ENCODE results near the gene CREB5. TPM values are rescaled to one million over a fixed set of nuclear protein-coding genes. Genes with fewer than 3 reads are reported as not detected.
"Not testable (repeated sequence)": the region's sequence is repeated elsewhere in the genome, so short reads cannot be mapped to it uniquely, and the experiment has no call there.

The CREB5 gene
- polyA plus RNA-seq, 3 donors = 1.3 to 33.2 (median 26.7) TPM

- 81 to 89% (median 88%) methylated on average over 6 of the region's 6 CpGs for WGBS, 3 donors
- H3K27ac ChIP-seq (ENCODE audit: low read depth, low read length) = no peak overlapping the region
These were observed 169.0 kb downstream of the CREB5 start for GRCh38 chr7:28581351-28581750.

- no peak overlapping the region for H3K27ac ChIP-seq (ENCODE audit: low read depth, low read length)
- WGBS, 3 donors = 82 to 89% (median 86%) methylated on average over 4 of the region's 4 CpGs
These were observed 169.9 kb downstream of the CREB5 start for GRCh38 chr7:28582226-28582625.

- 83 to 89% (median 88%) methylated on average over 4 of the region's 4 CpGs for WGBS, 3 donors
- H3K27ac ChIP-seq (ENCODE audit: low read depth, low read length) = no peak overlapping the region
These were observed 171.9 kb downstream of the CREB5 start for GRCh38 chr7:28584235-28584634.

GRCh38 chr7:28586736-28587135 is 174.4 kb downstream of the CREB5 start:
- 74 to 90% (median 84%) methylated on average over 4 of the region's 4 CpGs for WGBS, 3 donors
- no peak overlapping the region for H3K27ac ChIP-seq (ENCODE audit: low read depth, low read length)

- H3K27ac ChIP-seq (ENCODE audit: low read depth, low read length) = no peak overlapping the region
- WGBS, 3 donors = 76 to 82% (median 81%) methylated on average over 3 of the region's 3 CpGs
These were observed 174.9 kb downstream of the CREB5 start for GRCh38 chr7:28587211-28587610.

GRCh38 chr7:28588602-28589001 is 176.3 kb downstream of the CREB5 start:
- 72 to 81% (median 80%) methylated on average over 5 of the region's 5 CpGs for WGBS, 3 donors

GRCh38 chr7:28591041-28591674 is 178.8 kb downstream of the CREB5 start:
- WGBS, 3 donors = 45 to 62% (median 47%) methylated on average over 5 of the region's 5 CpGs

More at GRCh38 chr7:28588602-28589001, 176.3 kb downstream of the CREB5 start:
- no peak overlapping the region for H3K27ac ChIP-seq (ENCODE audit: low read depth, low read length)

GRCh38 chr7:28591725-28592349 is 179.5 kb downstream of the CREB5 start:
- 66 to 75% (median 72%) methylated on average over 2 of the region's 2 CpGs for WGBS, 3 donors
- H3K27ac ChIP-seq (ENCODE audit: low read depth, low read length) = no peak overlapping the region

More at GRCh38 chr7:28591041-28591674, 178.8 kb downstream of the CREB5 start:
- no peak overlapping the region for H3K27ac ChIP-seq (ENCODE audit: low read depth, low read length)

- 84 to 96% (median 92%) methylated on average over 3 of the region's 3 CpGs for WGBS, 3 donors
- no peak overlapping the region for H3K27ac ChIP-seq (ENCODE audit: low read depth, low read length)
These were observed 180.5 kb downstream of the CREB5 start for GRCh38 chr7:28592861-28593260.

GRCh38 chr7:28595076-28595475 is 182.8 kb downstream of the CREB5 start:
- 83 to 97% (median 88%) methylated on average over 4 of the region's 4 CpGs for WGBS, 3 donors
- no peak overlapping the region for H3K27ac ChIP-seq (ENCODE audit: low read depth, low read length)

- H3K27ac ChIP-seq (ENCODE audit: low read depth, low read length) = no peak overlapping the region
- 87 to 90% (median 90%) methylated on average over 3 of the region's 3 CpGs for WGBS, 3 donors
These were observed 183.5 kb downstream of the CREB5 start for GRCh38 chr7:28595801-28596200.

- no peak overlapping the region for H3K27ac ChIP-seq (ENCODE audit: low read depth, low read length)
- 71 to 88% (median 82%) methylated on average over 2 of the region's 2 CpGs for WGBS, 3 donors
These were observed 184.1 kb downstream of the CREB5 start for GRCh38 chr7:28596245-28596935.

GRCh38 chr7:28597284-28597683 is 185.0 kb downstream of the CREB5 start:
- 53 to 83% (median 72%) methylated on average over 2 of the region's 2 CpGs for WGBS, 3 donors
- H3K27ac ChIP-seq (ENCODE audit: low read depth, low read length) = no peak overlapping the region

GRCh38 chr7:28598037-28598436 is 185.7 kb downstream of the CREB5 start:
- 78 to 90% (median 82%) methylated on average over 5 of the region's 5 CpGs for WGBS, 3 donors
- H3K27ac ChIP-seq (ENCODE audit: low read depth, low read length) = not testable (repeated sequence)

GRCh38 chr7:28598586-28598985 is 186.3 kb downstream of the CREB5 start:
- no peak overlapping the region for H3K27ac ChIP-seq (ENCODE audit: low read depth, low read length)
- 91 to 99% (median 93%) methylated on average over 3 of the region's 3 CpGs for WGBS, 3 donors

GRCh38 chr7:28599411-28599810 is 187.1 kb downstream of the CREB5 start:
- no peak overlapping the region for H3K27ac ChIP-seq (ENCODE audit: low read depth, low read length)
- WGBS, 3 donors = 82 to 94% (median 85%) methylated on average over 5 of the region's 5 CpGs

GRCh38 chr7:28602282-28602681 is 190.0 kb downstream of the CREB5 start:
- WGBS, 3 donors = 91 to 97% (median 96%) methylated on average over 3 of the region's 3 CpGs
- H3K27ac ChIP-seq (ENCODE audit: low read depth, low read length) = no peak overlapping the region

GRCh38 chr7:28605427-28606085 is 193.2 kb downstream of the CREB5 start:
- 49 to 75% (median 58%) methylated on average over 7 of the region's 7 CpGs for WGBS, 3 donors
- no peak overlapping the region for H3K27ac ChIP-seq (ENCODE audit: low read depth, low read length)

- no peak overlapping the region for H3K27ac ChIP-seq (ENCODE audit: low read depth, low read length)
These were observed 194.1 kb downstream of the CREB5 start for GRCh38 chr7:28606421-28606820.
